Measurements from ENCODE around the gene OCSTAMP. TPM values are rescaled to one million over a fixed set of nuclear protein-coding genes. Genes with fewer than 3 reads are reported as not detected.

OCSTAMP gene
- total RNA-seq, 4 donors from 2014 or later: not detected

DNA sequence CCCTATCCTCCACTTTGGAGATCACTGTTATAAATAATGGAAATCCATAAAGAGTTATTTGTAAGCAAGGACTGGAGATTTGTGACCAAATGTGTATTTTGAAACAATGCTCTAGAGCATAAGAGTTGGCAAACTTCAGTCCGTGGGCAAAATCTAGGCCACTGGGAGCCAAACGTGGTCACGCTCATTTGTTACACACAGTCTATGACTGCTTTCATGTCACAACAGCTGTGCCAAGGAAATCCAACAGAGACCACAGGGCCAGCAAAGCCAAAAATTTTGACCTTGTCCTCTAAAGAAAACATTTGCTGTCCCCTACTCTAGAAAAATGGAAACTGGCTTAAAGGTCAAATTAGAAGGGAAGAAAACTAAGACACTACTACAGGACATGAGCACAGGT, 44.9 kb downstream of the OCSTAMP start:
- no peak overlapping the region for H3K27ac ChIP-seq
- H3K4me3 ChIP-seq: no peak overlapping the region
- TF ChIP-seq EP300 (IDR thresholded peaks at IDR 0.05): no peak
- no peak for TF ChIP-seq CTCF (IDR thresholded peaks at IDR 0.05)
- TF ChIP-seq POLR2A (IDR thresholded peaks at IDR 0.05): no peak

DNA sequence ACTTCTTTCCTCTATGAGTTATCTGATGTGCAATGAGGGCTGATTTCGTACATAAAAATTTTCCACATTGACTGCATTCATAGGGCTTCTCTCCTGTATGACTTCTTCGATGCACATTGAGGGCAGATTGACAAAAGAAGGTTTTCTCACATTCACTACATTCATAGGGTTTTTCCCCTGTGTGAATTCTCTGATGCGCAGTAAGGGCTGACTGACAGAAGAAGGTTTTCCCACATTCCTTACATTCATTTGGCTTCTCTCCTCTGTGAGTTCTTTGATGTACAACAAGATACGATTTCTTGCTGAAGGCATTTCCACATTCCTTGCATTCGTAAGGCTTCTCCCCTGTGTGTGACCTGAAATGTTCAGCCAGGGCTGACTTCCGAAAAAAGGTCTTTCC, 48.5 kb downstream of the OCSTAMP start:
- Histone ChIP-seq H3K9me3 (peaks cover 0 to 58% (median 8%) of the 10 kb centered on the region in 4 donors), H3K36me3 (peaks cover 0 to 54% (median 0%) of the 10 kb centered on the region in 3 donors), H3K27ac (no peak overlapping the region), H3K4me1 (no peaks in the 10 kb centered on the region), H3K27me3 (no peaks in the 10 kb centered on the region), H3K4me3 (no peak overlapping the region)
- TF ChIP-seq EP300 (IDR thresholded peaks at IDR 0.05): no peak
- TF ChIP-seq POLR2A (IDR thresholded peaks at IDR 0.05): no peak
- no peak for TF ChIP-seq CTCF (IDR thresholded peaks at IDR 0.05)
- WGBS, 2 donors: 93 to 98% methylated on average over 6 of the region's 6 CpGs
- DNase-seq (ENCODE audit: low spot score in 2 of 2): no peak

More for the DNA sequence above, 44.9 kb downstream of the OCSTAMP start:
- Histone ChIP-seq H3K36me3 (peaks cover 0 to 33% (median 0%) of the 10 kb centered on the region in 3 donors), H3K9me3 (peaks cover 0 to 27% (median 8%) of the 10 kb centered on the region in 4 donors), H3K27me3 (no peaks in the 10 kb centered on the region), H3K4me1 (no peaks in the 10 kb centered on the region)
- no peak for DNase-seq (ENCODE audit: low spot score in 2 of 2)
- WGBS, 2 donors: 86 to 93% methylated on average over 3 of the region's 3 CpGs

GRCh38 chr20:46501337-46501942, 49.0 kb downstream of the OCSTAMP start:
- Histone ChIP-seq H3K36me3 (peaks cover 0 to 59% (median 0%) of the 10 kb centered on the region in 3 donors), H3K9me3 (peaks cover 0 to 60% (median 8%) of the 10 kb centered on the region in 4 donors), H3K27ac (no peak overlapping the region), H3K27me3 (no peaks in the 10 kb centered on the region), H3K4me3 (no peak overlapping the region), H3K4me1 (no peaks in the 10 kb centered on the region)
- no peak for DNase-seq (ENCODE audit: low spot score in 2 of 2)
- WGBS, 2 donors: 96 to 98% methylated on average over 5 of the region's 5 CpGs
- TF ChIP-seq CTCF (IDR thresholded peaks at IDR 0.05) (no peak), POLR2A (IDR thresholded peaks at IDR 0.05) (no peak), EP300 (IDR thresholded peaks at IDR 0.05) (no peak)

DNA sequence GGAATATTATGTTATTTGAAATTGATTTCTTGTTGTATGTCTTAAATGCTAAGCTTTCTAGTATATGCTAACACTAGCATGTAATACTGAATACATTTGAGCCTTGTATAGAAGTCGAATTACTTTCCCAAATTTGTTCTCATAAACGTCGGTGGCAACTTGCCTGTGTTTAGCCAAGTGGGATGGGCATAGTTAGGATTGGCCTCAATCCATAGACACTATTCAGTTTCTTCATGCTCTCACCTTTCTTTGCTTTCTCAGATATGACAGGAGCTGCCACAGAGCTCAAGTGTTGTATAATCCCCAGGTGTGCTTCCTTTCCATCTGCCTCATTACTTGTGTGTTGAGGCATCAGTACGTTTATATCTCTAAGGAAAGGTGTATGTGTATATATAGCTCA, 56.4 kb downstream of the OCSTAMP start:
- H3K36me3 ChIP-seq: peaks cover 0 to 36% (median 0%) of the 10 kb centered on the region in 3 donors
- TF ChIP-seq CTCF (IDR thresholded peaks at IDR 0.05) (no peak), EP300 (IDR thresholded peaks at IDR 0.05) (no peak), POLR2A (IDR thresholded peaks at IDR 0.05) (no peak)
- WGBS, 2 donors: 81 to 85% methylated on average over 4 of the region's 4 CpGs
- H3K4me3 ChIP-seq: no peak overlapping the region
- H3K9me3 ChIP-seq: peaks cover 0 to 19% (median 0%) of the 10 kb centered on the region in 4 donors
- no peaks in the 10 kb centered on the region for H3K27me3 ChIP-seq
- H3K4me1 ChIP-seq: no peaks in the 10 kb centered on the region
- no peak overlapping the region for H3K27ac ChIP-seq
- DNase-seq (ENCODE audit: low spot score in 2 of 2): no peak

DNA sequence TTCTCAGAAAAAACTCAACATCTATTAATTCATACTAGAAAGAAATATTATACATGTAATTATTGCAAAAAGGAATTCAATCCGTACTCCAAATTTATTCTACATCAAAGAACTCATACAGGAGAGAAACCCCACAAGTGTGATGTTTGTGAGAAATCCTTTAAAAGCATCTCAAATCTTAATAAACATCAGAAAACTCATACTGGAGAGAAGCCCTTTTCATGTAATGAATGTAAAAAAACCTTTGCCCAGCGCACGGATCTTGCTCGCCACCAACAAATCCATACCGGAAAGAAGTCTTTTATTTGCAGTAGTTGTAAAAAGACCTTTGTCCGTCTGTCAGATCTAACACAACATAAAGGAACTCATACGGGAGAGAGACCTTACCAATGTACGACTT, 59.1 kb downstream of the OCSTAMP start:
- DNase-seq (ENCODE audit: low spot score in 2 of 2): no peak
- H3K4me3 ChIP-seq: no peak overlapping the region
- no peak for TF ChIP-seq CTCF (IDR thresholded peaks at IDR 0.05)
- no peak for TF ChIP-seq EP300 (IDR thresholded peaks at IDR 0.05)
- no peak for TF ChIP-seq POLR2A (IDR thresholded peaks at IDR 0.05)
- H3K27me3 ChIP-seq: no peaks in the 10 kb centered on the region
- no peaks in the 10 kb centered on the region for H3K9me3 ChIP-seq
- H3K27ac ChIP-seq: no peak overlapping the region
- H3K4me1 ChIP-seq: no peaks in the 10 kb centered on the region
- WGBS, 2 donors: 85 to 91% methylated on average over 8 of the region's 8 CpGs
- peaks cover 0 to 12% (median 0%) of the 10 kb centered on the region in 3 donors for H3K36me3 ChIP-seq

Other genes with a start within 250 kb of the OCSTAMP start
- gene CDH22, start 242.2 kb downstream of the OCSTAMP start, total RNA-seq: 1 to 10 TPM in 1 of 4 donors, under 1 TPM in 2, not detected in 1; 0.20 to 1.0 (median 0.60) TPM
- 10 to 100 TPM; 56.7 to 78.9 (median 70.5) TPM for gene ELMO2, start 144.0 kb downstream of the OCSTAMP start, total RNA-seq
- 10 to 100 TPM in 1 of 4 donors, 1 to 10 TPM in 3; 5.1 to 14.0 (median 7.0) TPM for gene ZNF334, start 37.1 kb downstream of the OCSTAMP start, total RNA-seq
- 10 to 100 TPM in 2 of 4 donors, 1 to 10 TPM in 2; 5.7 to 11.6 (median 9.3) TPM for gene SLC13A3, start 100.8 kb upstream of the OCSTAMP start, total RNA-seq
- gene TP53RK, start 138.8 kb upstream of the OCSTAMP start, total RNA-seq: 10 to 100 TPM; 16.8 to 24.5 (median 21.9) TPM
- 10 to 100 TPM; 20.8 to 31.5 (median 27.3) TPM for gene SLC2A10, start 159.0 kb upstream of the OCSTAMP start, total RNA-seq

Data from tibial nerve (tissue), 4 donors.